GM19025 (cell line): ENCODE data around the gene NCOR2.

Experiments used
- ATAC-seq: cut with Tn5 transposase; IDR thresholded peaks from one replicate; pipeline ENCODE4 v1.9.1; 2021; ENCODE audit warnings: mild to moderate bottlenecking, low read depth, moderate library complexity; ENCODE audit not compliant: unreplicated experiment

The NCOR2 gene

GRCh38 chr12:124531281-124531745 is 36.1 kb downstream of the NCOR2 start:
- ATAC-seq = no peak

- ATAC-seq = no peak
Measured at GRCh38 chr12:124530637-124531263, 36.7 kb downstream of the NCOR2 start.

GRCh38 chr12:124529565-124530276 is 37.7 kb downstream of the NCOR2 start:
- no peak for ATAC-seq

GRCh38 chr12:124527861-124528561 is 39.4 kb downstream of the NCOR2 start:
- no peak for ATAC-seq

GRCh38 chr12:124525927-124526692 is 41.3 kb downstream of the NCOR2 start:
- ATAC-seq = no peak

GRCh38 chr12:124525455-124525854 is 42.0 kb downstream of the NCOR2 start:
- ATAC-seq = no peak

- ATAC-seq = no peak
Measured at GRCh38 chr12:124524231-124524925, 43.0 kb downstream of the NCOR2 start.

GRCh38 chr12:124523071-124523470 is 44.3 kb downstream of the NCOR2 start:
- ATAC-seq = no peak

- ATAC-seq = no peak
Measured at GRCh38 chr12:124520907-124521306, 46.5 kb downstream of the NCOR2 start.

- ATAC-seq = no peak
Measured at GRCh38 chr12:124520265-124520701, 47.1 kb downstream of the NCOR2 start.

- ATAC-seq = no peak
Measured at GRCh38 chr12:124519746-124520145, 47.7 kb downstream of the NCOR2 start.

GRCh38 chr12:124518051-124518932 is 49.1 kb downstream of the NCOR2 start:
- no peak for ATAC-seq
